Psoas muscle (tissue), 8 donors: Measurements from ENCODE around the gene ANAPC16. TPM values are rescaled to one million over a fixed set of nuclear protein-coding genes. Genes with fewer than 3 reads are reported as not detected.

Experiments
- ATAC-seq, 4 donors: fragments of 200-7000 bp; cut with Tn5 transposase; one replicate each; pipeline ENCODE4 v1.9.1; 2020; ENCODE audit warnings: moderate library complexity in 3 of 4, mild to moderate bottlenecking in 2 of 4
- DNase-seq, 2 donors: peaks; one replicate each; pipeline ENCODE4 v3.0.0-alpha.2; 2020
- H3K27ac ChIP-seq: fragments of 200-600 bp; one replicate; pipeline ENCODE4 v1.8.0; 2022
- H3K27me3 ChIP-seq, 3 donors: fragments of 200-600 bp in 1 of 3; one replicate each; pipeline versions ENCODE4 v1.6.1 to v1.8.0; 2013 to 2022; ENCODE audit warnings: low read length in 2 of 3, mild to moderate bottlenecking in 2 of 3, moderate library complexity in 1 of 3; ENCODE audit not compliant: insufficient read depth in 3 of 3
- H3K36me3 ChIP-seq, 2 donors: fragments of 200-600 bp in 1 of 2; one replicate each; pipeline versions ENCODE4 v1.6.1 to v1.8.0; 2013 to 2022; ENCODE audit warnings: low read depth in 1 of 2, mild to moderate bottlenecking in 1 of 2, moderate library complexity in 1 of 2; ENCODE audit not compliant: insufficient read depth in 1 of 2
- H3K4me1 ChIP-seq: fragments of 200-600 bp; one replicate; pipeline ENCODE4 v1.8.0; 2022
- H3K4me3 ChIP-seq: fragments of 200-600 bp; one replicate; pipeline ENCODE4 v1.8.0; 2022; ENCODE audit warnings: mild to moderate bottlenecking
- H3K9me3 ChIP-seq: fragments of 200-600 bp; one replicate; pipeline ENCODE4 v1.8.0; 2022
- WGBS, 3 donors: extraction: QIAGEN DNeasy Blood & Tissue Kit; methylation state at CpG; one replicate each; pipeline versions ENCODE4 v1.1.6 to v1.1.7; 2013; 5-methylcytosine and 5-hydroxymethylcytosine counted together
- intact Hi-C, 2 donors: fragments of 100-400 bp; cut with DNase I; formaldehyde crosslinking; loops; one replicate each; pipeline versions ENCODE4 v1.11.0 to v1.14.2; 2022
- polyA plus RNA-seq, 3 donors: library from polyadenylated mRNA; stranded (reverse); fragments of 200-250 nt; gene quantifications; one replicate each; pipeline ENCODE4 v1.2.3, GENCODE V29; 2013
- total RNA-seq, 4 donors: library from RNA; stranded (reverse); fragmentation: NEBNext Ultra II Directional in 2 of 4; extraction: Animal tissue kit (Norgen Biotek cat#: 25700) in 2 of 4; gene quantifications; one replicate each; pipeline versions ENCODE4 v1.2.1 to v1.2.4, GENCODE V29; 2021 to 2023
- TF ChIP-seq, protein P1 (sequence below): fragments of 200-600 bp; IDR thresholded peaks from one replicate; pipeline ENCODE4 v1.8.0; 2022; ENCODE audit warnings: antibody characterized with exemption
- donor health status: healthy with polysubstance abuse.
- donor health status: DM: no; HTN: no; CAD: no; lungs with moderate emphysema.
- donor health status: Bipolar disorder and iron deficiency.
- donor health status: healthy.
- donor health status: DM: yes; HTN: yes; CAD: no.
- donor health status: DM: no; HTN: no; CAD: no.
- donor health status: DM: no; HTN: no; CAD: no.
- donor health status: DM: yes; HTN: yes; CAD: no.

ANAPC16 gene
- total and polyA plus RNA-seq, 7 donors, result 60.1 to 184 (median 128) TPM

DNA sequence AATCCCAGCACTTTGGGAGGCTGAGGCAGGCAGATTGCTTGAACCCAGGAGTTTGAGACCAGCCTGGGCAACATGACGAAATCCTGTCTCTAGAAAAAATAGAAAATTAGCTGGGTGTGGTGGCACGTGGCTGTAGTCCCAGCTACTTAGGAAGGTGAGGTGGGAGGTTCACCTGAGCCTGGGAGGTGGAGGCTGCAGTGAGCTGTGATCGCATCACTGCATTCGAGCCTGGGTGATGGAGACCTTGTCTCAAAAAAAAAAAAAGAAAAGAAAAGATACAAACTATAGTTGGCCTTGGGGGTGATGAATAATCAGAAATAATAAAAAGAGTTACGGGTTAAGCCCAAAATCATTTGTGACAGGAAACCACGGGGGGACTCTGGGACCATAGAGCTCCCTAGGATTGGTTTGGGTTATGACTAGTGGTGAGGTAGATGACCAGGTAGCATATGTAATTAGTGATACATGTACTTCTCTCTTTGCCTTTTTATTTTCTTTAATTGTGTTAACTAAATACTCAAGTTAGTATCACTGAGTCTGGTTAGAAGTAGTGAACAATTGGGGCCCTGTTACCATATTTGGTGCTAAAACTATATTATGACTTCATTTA is 10.7 kb downstream of the ANAPC16 start:
- peak overlapping the region; percentile 91 for H3K27ac ChIP-seq
- H3K27me3 ChIP-seq, result no peaks in the 10 kb centered on the region
- ATAC-seq (no peak), DNase-seq (no peak)
- intact Hi-C loops, result loop anchor here in 1 of 2 donors (5.0 kb wide), 1 partner anchor 51 kb away; no protein-coding TSS in a partner anchor
- no peaks in the 10 kb centered on the region for H3K9me3 ChIP-seq
- no peak overlapping the region for H3K4me3 ChIP-seq
- peaks cover 62% of the 10 kb centered on the region for H3K4me1 ChIP-seq
- WGBS, 3 donors, result 79 to 90% (median 80%) methylated on average over 6 of the region's 6 CpGs
- peaks cover 4 to 34% of the 10 kb centered on the region in 2 donors for H3K36me3 ChIP-seq
- TF ChIP-seq, protein P1, sequence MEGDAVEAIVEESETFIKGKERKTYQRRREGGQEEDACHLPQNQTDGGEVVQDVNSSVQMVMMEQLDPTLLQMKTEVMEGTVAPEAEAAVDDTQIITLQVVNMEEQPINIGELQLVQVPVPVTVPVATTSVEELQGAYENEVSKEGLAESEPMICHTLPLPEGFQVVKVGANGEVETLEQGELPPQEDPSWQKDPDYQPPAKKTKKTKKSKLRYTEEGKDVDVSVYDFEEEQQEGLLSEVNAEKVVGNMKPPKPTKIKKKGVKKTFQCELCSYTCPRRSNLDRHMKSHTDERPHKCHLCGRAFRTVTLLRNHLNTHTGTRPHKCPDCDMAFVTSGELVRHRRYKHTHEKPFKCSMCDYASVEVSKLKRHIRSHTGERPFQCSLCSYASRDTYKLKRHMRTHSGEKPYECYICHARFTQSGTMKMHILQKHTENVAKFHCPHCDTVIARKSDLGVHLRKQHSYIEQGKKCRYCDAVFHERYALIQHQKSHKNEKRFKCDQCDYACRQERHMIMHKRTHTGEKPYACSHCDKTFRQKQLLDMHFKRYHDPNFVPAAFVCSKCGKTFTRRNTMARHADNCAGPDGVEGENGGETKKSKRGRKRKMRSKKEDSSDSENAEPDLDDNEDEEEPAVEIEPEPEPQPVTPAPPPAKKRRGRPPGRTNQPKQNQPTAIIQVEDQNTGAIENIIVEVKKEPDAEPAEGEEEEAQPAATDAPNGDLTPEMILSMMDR, result no peak

DNA sequence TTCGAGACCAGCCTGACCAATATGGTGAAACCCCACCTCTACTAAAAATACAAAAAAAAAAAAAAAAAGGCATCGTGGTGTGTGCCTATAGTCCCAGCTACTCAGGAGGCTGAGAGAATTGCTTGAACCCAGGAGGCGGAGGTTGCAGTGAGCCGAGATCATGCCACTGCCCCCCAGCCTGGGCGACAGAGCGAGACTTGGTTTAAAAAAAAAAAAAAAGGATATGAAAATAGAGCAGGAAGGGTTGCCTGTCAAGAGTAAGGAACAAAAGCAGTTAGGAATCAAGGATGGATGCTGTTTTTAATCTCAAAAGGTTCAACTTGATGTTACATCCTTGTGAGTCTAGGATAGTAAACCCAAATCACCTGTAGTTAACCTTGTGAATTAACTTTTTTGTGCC is 12.0 kb downstream of the ANAPC16 start:
- ATAC-seq, result no peak
- H3K27me3 ChIP-seq, result no peaks in the 10 kb centered on the region
- H3K4me3 ChIP-seq, result no peak overlapping the region
- H3K4me1 ChIP-seq, result peaks cover 50% of the 10 kb centered on the region
- WGBS, 3 donors, result 74 to 78% (median 77%) methylated on average over 5 to 6 of the region's 6 CpGs
- peaks cover 4 to 37% of the 10 kb centered on the region in 2 donors for H3K36me3 ChIP-seq
- intact Hi-C loops, result loop anchor here in 1 of 2 donors (5.0 kb wide), 1 partner anchor 49 kb away; no protein-coding TSS in a partner anchor
- no peaks in the 10 kb centered on the region for H3K9me3 ChIP-seq
- H3K27ac ChIP-seq, result peak overlapping the region; percentile 91
- DNase-seq, result no peak
- TF ChIP-seq, protein P1, result no peak

DNA sequence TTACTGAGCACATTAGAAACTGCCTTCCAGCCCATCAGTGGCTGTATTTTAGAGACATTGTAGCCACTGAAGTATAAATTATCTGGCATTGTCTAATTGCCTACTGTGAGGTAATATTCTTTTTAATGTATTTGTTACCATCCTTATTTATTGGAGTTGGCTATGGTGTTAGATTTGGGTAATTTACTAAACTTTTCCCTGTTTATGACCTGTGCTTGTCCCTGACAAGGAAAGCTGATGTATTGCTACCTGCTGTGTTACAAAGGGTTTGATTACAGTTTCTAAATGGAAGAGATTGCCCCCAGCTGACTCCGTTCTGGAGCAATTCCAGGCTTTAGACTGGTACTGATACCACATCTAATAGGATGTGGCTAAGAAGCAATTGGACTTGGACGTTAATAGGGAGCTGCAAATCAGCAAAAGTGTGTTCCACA is 12.5 kb downstream of the ANAPC16 start:
- Histone ChIP-seq H3K4me3 (no peak overlapping the region), H3K36me3 (peaks cover 4 to 42% of the 10 kb centered on the region in 2 donors), H3K27ac (peak overlapping the region; percentile 91), H3K9me3 (no peaks in the 10 kb centered on the region), H3K4me1 (peaks cover 50% of the 10 kb centered on the region), H3K27me3 (no peaks in the 10 kb centered on the region)
- no peak for DNase-seq
- TF ChIP-seq, protein P1, result no peak
- intact Hi-C loops, result loop anchor here in 1 of 2 donors (5.0 kb wide), 1 partner anchor 49 kb away; no protein-coding TSS in a partner anchor
- WGBS, 3 donors, result 23 to 37% (median 24%) methylated on average over 2 of the region's 2 CpGs
- ATAC-seq, result no peak

DNA sequence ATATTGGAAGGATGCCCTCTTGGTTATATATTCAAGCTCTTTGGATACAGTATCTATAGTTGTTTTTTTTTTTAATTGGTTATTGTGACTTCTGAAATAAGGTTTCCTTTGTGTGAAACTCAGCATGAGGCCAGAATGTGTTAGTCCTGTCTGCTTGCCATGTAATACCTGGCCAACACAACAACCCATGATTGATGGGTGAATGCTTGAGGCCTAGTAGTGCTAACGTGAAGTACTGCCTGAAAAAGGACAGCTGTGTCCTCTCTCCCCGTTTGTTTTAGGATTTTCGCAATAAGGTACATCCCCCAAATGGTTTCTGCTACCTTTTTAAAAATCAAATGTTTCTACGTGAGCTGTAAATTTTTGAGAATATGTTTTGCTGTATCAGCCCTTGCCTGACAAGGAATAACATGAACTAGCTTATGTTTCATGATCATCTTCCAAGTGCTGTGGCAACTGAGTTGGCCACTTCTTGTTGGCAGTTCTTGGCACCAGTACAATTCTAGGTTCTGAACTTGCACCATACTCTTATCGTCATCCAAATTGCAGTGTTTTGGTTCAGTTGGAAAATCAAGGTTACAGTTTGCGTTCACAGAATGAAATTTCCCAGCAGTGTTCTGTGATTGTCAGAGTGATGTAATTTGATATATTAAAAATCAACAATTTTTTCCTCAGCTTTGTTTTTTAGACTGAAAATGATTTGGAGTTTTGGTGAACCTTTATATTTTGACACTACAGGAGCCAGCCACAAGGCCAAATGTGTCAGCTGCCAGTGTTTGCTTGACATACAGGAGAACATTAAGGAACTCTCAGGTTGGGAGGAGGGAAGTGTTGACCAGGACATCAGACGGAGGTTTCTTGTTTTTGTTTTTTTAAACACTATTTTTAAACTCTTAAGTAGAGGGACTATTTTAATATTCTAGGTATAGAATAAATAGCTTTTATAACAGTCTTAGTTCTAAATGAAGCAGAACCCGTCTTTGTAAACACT is 13.7 kb downstream of the ANAPC16 start:
- Histone ChIP-seq H3K4me1 (peaks cover 43% of the 10 kb centered on the region), H3K27me3 (no peaks in the 10 kb centered on the region), H3K36me3 (peaks cover 4 to 46% of the 10 kb centered on the region in 2 donors), H3K4me3 (no peak overlapping the region), H3K9me3 (no peaks in the 10 kb centered on the region), H3K27ac (peak overlapping the region; percentile 91)
- intact Hi-C loops, result loop anchor here (2.0 to 10.0 kb wide), 3 partner anchors 19 to 85 kb away; no protein-coding TSS in a partner anchor
- DNase-seq (no peak), ATAC-seq (peak; percentile 78 to 83 (median 80))
- WGBS, 3 donors, result 24 to 31% (median 28%) methylated on average over 8 of the region's 8 CpGs
- TF ChIP-seq, protein P1, result no peak
